HG02852 (cell line): ENCODE data around the gene CDH22.

Experiments used
- ATAC-seq: cut with Tn5 transposase; IDR thresholded peaks from one replicate; pipeline ENCODE4 v1.9.1; 2021; ENCODE audit warnings: mild to moderate bottlenecking, moderate library complexity; ENCODE audit not compliant: unreplicated experiment

Gene CDH22

GRCh38 chr20:46344488-46345162 is 36.3 kb upstream of the CDH22 start:
- ATAC-seq: no peak

- ATAC-seq: no peak
Observed at GRCh38 chr20:46343975-46344357, 35.7 kb upstream of the CDH22 start.

GRCh38 chr20:46343348-46343974 is 35.2 kb upstream of the CDH22 start:
- no peak for ATAC-seq

GRCh38 chr20:46342451-46343347 is 34.4 kb upstream of the CDH22 start:
- no peak for ATAC-seq

GRCh38 chr20:46342010-46342378 is 33.7 kb upstream of the CDH22 start:
- no peak for ATAC-seq

- no peak for ATAC-seq
Observed at GRCh38 chr20:46341074-46342009, 33.0 kb upstream of the CDH22 start.

- no peak for ATAC-seq
Observed at GRCh38 chr20:46339037-46339436, 30.7 kb upstream of the CDH22 start.

GRCh38 chr20:46336735-46337134 is 28.4 kb upstream of the CDH22 start:
- ATAC-seq: no peak

- ATAC-seq: no peak
Observed at GRCh38 chr20:46334303-46334904, 26.1 kb upstream of the CDH22 start.

- no peak for ATAC-seq
Observed at GRCh38 chr20:46333161-46333991, 25.1 kb upstream of the CDH22 start.

- no peak for ATAC-seq
Observed at GRCh38 chr20:46332373-46333160, 24.3 kb upstream of the CDH22 start.

- no peak for ATAC-seq
Observed at GRCh38 chr20:46331611-46332361, 23.5 kb upstream of the CDH22 start.

GRCh38 chr20:46330831-46331371 is 22.6 kb upstream of the CDH22 start:
- ATAC-seq: no peak

- ATAC-seq: no peak
Observed at GRCh38 chr20:46330072-46330763, 21.9 kb upstream of the CDH22 start.

- ATAC-seq: no peak
Observed at GRCh38 chr20:46328200-46328882, 20.0 kb upstream of the CDH22 start.

- no peak for ATAC-seq
Observed at GRCh38 chr20:46327557-46327956, 19.3 kb upstream of the CDH22 start.

GRCh38 chr20:46325789-46326188 is 17.5 kb upstream of the CDH22 start:
- ATAC-seq: no peak
